Endothelial cell (in vitro differentiated cells): ENCODE data around the gene SUMF2. TPM values are rescaled to one million over a fixed set of nuclear protein-coding genes. Genes with fewer than 3 reads are reported as not detected.
"Not testable (repeated sequence)": the region's sequence is repeated elsewhere in the genome, so short reads cannot be mapped to it uniquely, and the experiment has no call there.

Experiments used
- DNase-seq: peaks from one replicate; pipeline ENCODE4 v3.0.0; 2021; ENCODE audit warnings: low spot score
- H3K27ac Mint-ChIP-seq: one replicate; pipeline ENCODE4 v1.8.0; 2021; ENCODE audit warnings: mixed read lengths, inconsistent platforms; ENCODE audit not compliant: unreplicated experiment
- H3K27me3 Mint-ChIP-seq: one replicate; pipeline ENCODE4 v1.8.0; 2021; ENCODE audit warnings: mild to moderate bottlenecking, moderate library complexity, mixed read lengths, inconsistent platforms; ENCODE audit not compliant: unreplicated experiment
- H3K36me3 Mint-ChIP-seq: one replicate; pipeline ENCODE4 v1.8.0; 2021; ENCODE audit warnings: mild to moderate bottlenecking, low read depth, mixed read lengths, inconsistent platforms; ENCODE audit not compliant: unreplicated experiment
- H3K4me1 Mint-ChIP-seq: one replicate; pipeline ENCODE4 v1.8.0; 2021; ENCODE audit warnings: mild to moderate bottlenecking, mixed read lengths, inconsistent platforms; ENCODE audit not compliant: unreplicated experiment
- H3K4me3 Mint-ChIP-seq: one replicate; pipeline ENCODE4 v1.8.0; 2021; ENCODE audit warnings: mild to moderate bottlenecking, mixed read lengths, inconsistent platforms; ENCODE audit not compliant: unreplicated experiment
- H3K9me3 Mint-ChIP-seq: one replicate; pipeline ENCODE4 v1.8.0; 2021; ENCODE audit warnings: mixed read lengths, inconsistent platforms; ENCODE audit not compliant: unreplicated experiment
- CTCF ChIP-seq: fragments of 200-600 bp; sonication (generic); IDR thresholded peaks from one replicate; pipeline ENCODE4 v1.5.0; 2021; ENCODE audit warnings: antibody characterized with exemption; ENCODE audit not compliant: unreplicated experiment
- total RNA-seq: library from RNA; stranded (reverse); fragmentation: NEBNext Ultra II Directional; extraction: Animal tissue kit (Norgen Biotek cat#: 25700); gene quantifications from one replicate; pipeline ENCODE4 v1.2.1, GENCODE V29; 2021; ENCODE audit not compliant: unreplicated experiment

The SUMF2 gene
- total RNA-seq, 1 donor from 2014 or later: 110 TPM

- H3K27ac Mint-ChIP-seq: no peak overlapping the region
- H3K4me1 Mint-ChIP-seq: peaks cover 22% of the 10 kb centered on the region
- H3K4me3 Mint-ChIP-seq: no peak overlapping the region
- no peaks in the 10 kb centered on the region for H3K9me3 Mint-ChIP-seq
- peaks cover 11% of the 10 kb centered on the region for H3K36me3 Mint-ChIP-seq
- DNase-seq: no peak
- TF ChIP-seq CTCF: no peak
- peaks cover 4% of the 10 kb centered on the region for H3K27me3 Mint-ChIP-seq
Measured at GRCh38 chr7:56081626-56082340, 17.7 kb downstream of the SUMF2 start.

- Mint-ChIP-seq H3K27ac (no peak overlapping the region), H3K9me3 (no peaks in the 10 kb centered on the region), H3K36me3 (peaks cover 11% of the 10 kb centered on the region), H3K4me3 (no peak overlapping the region), H3K27me3 (peaks cover 6% of the 10 kb centered on the region), H3K4me1 (peaks cover 22% of the 10 kb centered on the region)
- DNase-seq: no peak
- no peak for TF ChIP-seq CTCF
Measured at GRCh38 chr7:56083150-56083785, 19.2 kb downstream of the SUMF2 start.

- Mint-ChIP-seq H3K9me3 (no peaks in the 10 kb centered on the region), H3K27me3 (peaks cover 10% of the 10 kb centered on the region), H3K4me1 (no peaks in the 10 kb centered on the region), H3K4me3 (no peak overlapping the region), H3K36me3 (peaks cover 7% of the 10 kb centered on the region), H3K27ac (no peak overlapping the region)
- TF ChIP-seq CTCF: no peak
- no peak for DNase-seq
Measured at GRCh38 chr7:56086761-56087160, 22.7 kb downstream of the SUMF2 start.

- no peak overlapping the region for H3K4me3 Mint-ChIP-seq
- no peak for TF ChIP-seq CTCF
- peaks cover 8% of the 10 kb centered on the region for H3K27me3 Mint-ChIP-seq
- H3K27ac Mint-ChIP-seq: no peak overlapping the region
- no peaks in the 10 kb centered on the region for H3K9me3 Mint-ChIP-seq
- no peaks in the 10 kb centered on the region for H3K4me1 Mint-ChIP-seq
- peaks cover 7% of the 10 kb centered on the region for H3K36me3 Mint-ChIP-seq
- DNase-seq: no peak
Measured at GRCh38 chr7:56087445-56087844, 23.4 kb downstream of the SUMF2 start.

GRCh38 chr7:56091591-56091990 lies 27.5 kb downstream of the SUMF2 start:
- Mint-ChIP-seq H3K4me1 (no peaks in the 10 kb centered on the region), H3K9me3 (no peaks in the 10 kb centered on the region), H3K27ac (no peak overlapping the region), H3K36me3 (peaks cover 6% of the 10 kb centered on the region), H3K27me3 (peaks cover 8% of the 10 kb centered on the region), H3K4me3 (no peak overlapping the region)
- no peak for DNase-seq
- no peak for TF ChIP-seq CTCF

- not testable (repeated sequence) for H3K4me1 Mint-ChIP-seq, H3K27ac Mint-ChIP-seq, H3K4me3 Mint-ChIP-seq, H3K9me3 Mint-ChIP-seq, H3K27me3 Mint-ChIP-seq, H3K36me3 Mint-ChIP-seq, DNase-seq
Measured at GRCh38 chr7:56092388-56092787, 28.3 kb downstream of the SUMF2 start.
